GM18873 (cell line): ENCODE results near the gene NDUFC2.
"Not testable (repeated sequence)": the region's sequence is repeated elsewhere in the genome, so short reads cannot be mapped to it uniquely, and the experiment has no call there.

Experiments used
- ATAC-seq: cut with Tn5 transposase; IDR thresholded peaks from one replicate; pipeline ENCODE4 v1.9.1; 2021; ENCODE audit warnings: mild to moderate bottlenecking, moderate library complexity, moderate number of reproducible peaks; ENCODE audit not compliant: unreplicated experiment, low FRiP score

Gene NDUFC2

GRCh38 chr11:78056093-78056492, 23.6 kb downstream of the NDUFC2 start:
- ATAC-seq: no peak

DNA sequence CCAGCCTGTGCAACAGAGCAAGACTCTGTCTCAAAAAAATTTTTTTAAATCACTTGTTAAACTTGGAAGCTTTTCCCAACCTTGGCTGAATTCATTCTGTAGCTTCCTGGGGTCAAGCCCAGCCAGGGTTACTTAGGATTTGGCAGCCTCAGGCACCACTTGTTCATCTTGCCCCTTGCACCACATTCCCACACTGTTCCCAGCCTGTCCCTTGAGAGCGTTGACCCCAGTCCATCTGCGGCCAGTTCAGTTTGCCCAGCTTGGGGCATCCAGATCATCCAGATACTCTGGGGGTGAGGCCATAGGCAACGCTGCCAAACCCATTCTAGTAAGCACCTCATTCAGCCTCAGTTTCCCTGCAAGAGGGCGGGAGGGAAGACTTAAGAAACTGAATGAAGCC, 24.7 kb downstream of the NDUFC2 start:
- no peak for ATAC-seq

DNA sequence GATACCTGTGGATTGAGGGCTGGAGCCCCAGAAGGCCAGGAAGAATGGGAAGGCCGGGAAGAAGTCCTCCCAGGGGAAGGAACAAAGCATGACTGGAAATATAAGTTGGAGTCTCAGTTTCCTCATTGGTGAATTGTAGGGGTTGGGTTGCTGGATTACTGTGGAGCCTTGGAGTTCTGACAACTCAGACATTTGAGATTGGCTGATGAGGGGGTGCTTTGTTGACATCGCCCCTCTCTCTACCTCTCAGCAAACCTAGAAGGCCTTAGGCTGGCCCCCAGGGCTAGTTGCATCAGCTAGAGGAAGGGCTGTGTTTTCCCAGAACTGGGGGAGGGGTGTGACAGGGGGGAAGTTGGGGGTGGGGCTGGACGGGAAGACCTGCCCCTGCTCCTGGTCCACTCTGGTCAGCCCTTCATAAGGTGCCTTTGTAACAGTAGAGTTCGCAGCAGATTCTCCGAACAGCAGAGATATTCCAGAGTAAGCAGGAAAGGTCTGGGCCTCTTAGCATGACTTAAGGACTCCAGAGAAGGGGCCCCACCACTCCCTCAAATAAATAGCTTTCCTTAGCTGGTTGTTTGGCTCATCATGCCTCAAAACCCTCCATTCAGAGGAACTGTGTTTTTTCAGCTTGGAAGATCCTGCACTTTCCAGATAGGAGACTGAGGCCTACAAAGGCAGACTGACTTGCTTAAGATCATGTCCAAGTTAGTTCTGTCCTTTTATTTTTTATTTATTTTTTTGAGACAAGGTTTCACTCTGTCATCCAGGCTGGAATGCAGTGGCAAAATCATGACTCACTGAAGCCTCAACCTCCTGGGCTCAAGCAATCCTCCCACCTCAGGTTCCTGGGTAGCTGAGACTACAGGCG, 28.5 kb downstream of the NDUFC2 start:
- no peak for ATAC-seq

- ATAC-seq: no peak
These were observed 30.3 kb downstream of the NDUFC2 start for GRCh38 chr11:78049348-78049747.

DNA sequence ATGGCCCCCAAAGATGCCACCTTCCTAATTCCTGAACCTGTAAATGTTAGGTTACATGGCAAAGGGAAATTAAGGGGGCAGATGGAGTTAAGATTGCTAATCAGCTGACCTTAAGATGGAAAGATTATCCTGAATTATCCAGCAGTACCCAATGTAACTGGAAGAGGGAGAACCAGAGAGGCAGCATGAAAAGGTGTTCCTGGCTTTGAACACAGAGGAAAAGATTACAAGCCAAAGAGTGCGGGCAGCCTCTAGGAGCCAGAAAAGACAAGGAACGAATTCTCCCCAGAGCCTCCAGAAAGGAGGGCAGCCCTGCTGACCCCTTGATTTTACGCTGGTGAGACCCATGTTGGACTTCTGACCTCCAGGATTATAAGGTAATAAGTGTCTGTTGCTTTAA, 31.1 kb downstream of the NDUFC2 start:
- ATAC-seq: no peak

GRCh38 chr11:78046486-78046854, 33.2 kb downstream of the NDUFC2 start:
- ATAC-seq: no peak

DNA sequence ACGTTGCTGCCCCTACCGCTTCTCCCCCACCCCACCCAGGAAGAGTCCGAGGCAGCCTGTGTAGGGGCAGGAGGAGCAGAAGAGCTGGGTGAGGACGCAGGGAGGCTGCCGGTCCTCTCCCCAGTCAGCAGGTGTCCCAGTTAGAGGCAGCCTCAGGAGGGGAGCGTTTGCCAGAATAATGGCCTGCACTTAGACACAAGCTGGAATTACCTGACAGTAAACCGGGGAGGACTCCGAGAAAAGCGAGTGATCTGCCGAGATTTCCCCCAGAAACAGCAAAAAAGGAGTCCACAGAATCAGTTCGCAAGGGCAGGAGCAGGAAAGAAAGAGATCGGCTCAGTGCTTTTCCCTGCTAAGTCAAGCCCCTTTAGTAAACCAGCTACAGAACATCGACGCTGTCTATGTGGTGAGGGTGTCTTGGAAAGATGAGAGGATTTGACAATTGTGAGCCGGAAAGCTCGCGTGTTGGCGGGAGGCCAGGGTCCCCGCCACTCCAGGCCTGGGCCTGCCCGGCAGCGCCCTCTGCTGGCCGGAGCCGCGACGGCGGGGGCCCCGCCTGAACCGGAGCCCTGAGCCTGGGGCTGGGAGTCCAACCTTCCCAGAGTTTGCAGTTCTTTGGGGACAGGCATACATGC, 33.7 kb downstream of the NDUFC2 start:
- ATAC-seq: no peak

GRCh38 chr11:78044706-78045105, 35.0 kb downstream of the NDUFC2 start:
- ATAC-seq: no peak

GRCh38 chr11:78041843-78042440, 37.7 kb downstream of the NDUFC2 start:
- ATAC-seq: no peak

GRCh38 chr11:78041380-78041719, 38.3 kb downstream of the NDUFC2 start:
- not testable (repeated sequence) for ATAC-seq

- no peak for ATAC-seq
These were observed 38.8 kb downstream of the NDUFC2 start for GRCh38 chr11:78040691-78041379.

- ATAC-seq: no peak
These were observed 39.6 kb downstream of the NDUFC2 start for GRCh38 chr11:78039919-78040671.

- ATAC-seq: no peak
These were observed 40.2 kb downstream of the NDUFC2 start for GRCh38 chr11:78039391-78039918.

- no peak for ATAC-seq
These were observed 40.9 kb downstream of the NDUFC2 start for GRCh38 chr11:78038697-78039313.

GRCh38 chr11:78037825-78038620, 41.6 kb downstream of the NDUFC2 start:
- no peak for ATAC-seq

- ATAC-seq: no peak
These were observed 42.6 kb downstream of the NDUFC2 start for GRCh38 chr11:78037056-78037455.

GRCh38 chr11:78036313-78036712, 43.3 kb downstream of the NDUFC2 start:
- no peak for ATAC-seq

- ATAC-seq: no peak
These were observed 45.0 kb downstream of the NDUFC2 start for GRCh38 chr11:78034623-78035022.

DNA sequence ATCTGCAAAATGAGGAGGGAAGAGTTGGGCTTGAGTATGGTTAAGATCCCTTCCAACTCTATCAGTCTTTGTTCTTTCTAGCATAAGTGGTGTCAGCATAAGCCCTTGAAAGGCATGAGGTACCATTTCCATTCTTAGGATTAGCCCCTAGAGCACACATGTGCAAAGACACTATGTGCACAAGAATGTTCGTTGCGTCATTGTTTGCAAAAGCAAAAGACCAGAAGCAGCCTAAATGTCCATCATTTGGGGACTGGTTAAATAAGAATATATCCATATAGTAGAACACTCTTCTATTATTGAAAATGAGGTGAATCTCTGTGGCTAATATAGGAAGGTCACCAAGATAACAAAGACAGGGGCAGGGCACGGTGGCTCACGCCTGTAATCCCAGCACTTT, 46.6 kb downstream of the NDUFC2 start:
- no peak for ATAC-seq
